A673 (cell line): Measurements from ENCODE around the gene CFAP65. TPM values are rescaled to one million over a fixed set of nuclear protein-coding genes. Genes with fewer than 3 reads are reported as not detected.

Source experiments
- BruUV-seq: library from RNA; stranded (reverse); fragments of 400-500 nt; replicated peaks from 2 replicates; lab custom pipeline; 2021; lab: Mats Ljungman, UMichigan
- CTCF ChIA-PET: fragments of 300-600 bp; sonication (Branson Sonifier 250); formaldehyde crosslinking; loops from one replicate; lab custom pipeline; 2022; ENCODE audit warnings: antibody characterized with exemption; lab: Charles Lee
- POLR2A ChIA-PET: fragments of 300-600 bp; sonication (Branson Sonifier 250); formaldehyde crosslinking; loops from one replicate; lab custom pipeline; 2022; ENCODE audit warnings: antibody characterized with exemption; ENCODE audit not compliant: low non-redundant PET; lab: Charles Lee
- DNase-seq: peaks from one replicate; pipeline ENCODE4 v3.0.0-alpha.2; 2015; ENCODE audit warnings: low spot score
- H3K27ac ChIP-seq: fragments of 200-600 bp; sonication (generic); 2 replicates; pipeline ENCODE4 v1.5.1; 2016; ENCODE audit warnings: mixed run types, low read depth, mild to moderate bottlenecking, mixed read lengths, antibody characterized with exemption, low read length; ENCODE audit not compliant: poor library complexity, severe bottlenecking
- H3K27me3 ChIP-seq: fragments of 200-600 bp; sonication (generic); replicated peaks from 2 replicates; pipeline ENCODE4 v1.6.1; 2017; ENCODE audit warnings: mixed run types, low read depth, mild to moderate bottlenecking, mixed read lengths, antibody characterized with exemption, low read length; ENCODE audit not compliant: insufficient read depth, poor library complexity
- H3K36me3 ChIP-seq: fragments of 200-600 bp; sonication (generic); 2 replicates; pipeline ENCODE4 v1.6.1; 2016; ENCODE audit warnings: mixed run types, mild to moderate bottlenecking, mixed read lengths, antibody characterized with exemption, low read length; ENCODE audit not compliant: insufficient read depth, poor library complexity, severe bottlenecking
- H3K4me1 ChIP-seq: fragments of 200-600 bp; sonication (generic); 2 replicates; pipeline ENCODE4 v1.6.1; 2017; ENCODE audit warnings: mixed run types, mild to moderate bottlenecking, mixed read lengths, antibody characterized with exemption, low read length; ENCODE audit not compliant: insufficient read depth, poor library complexity, severe bottlenecking
- H3K4me3 ChIP-seq: fragments of 200-600 bp; sonication (generic); 2 replicates; pipeline ENCODE4 v1.5.1; 2016; ENCODE audit warnings: low read depth, mixed run types, mild to moderate bottlenecking, mixed read lengths, low read length; ENCODE audit not compliant: poor library complexity, severe bottlenecking
- H3K9me3 ChIP-seq: fragments of 200-600 bp; sonication (generic); 2 replicates; pipeline ENCODE4 v1.6.1; 2016; ENCODE audit warnings: mixed run types, low read depth, mild to moderate bottlenecking, mixed read lengths, antibody characterized with exemption, low read length; ENCODE audit not compliant: poor library complexity, severe bottlenecking
- EZH2 ChIP-seq: fragments of 200-600 bp; sonication (generic); IDR thresholded peaks from 2 replicates; pipeline ENCODE4 v1.6.1; 2017; ENCODE audit warnings: borderline replicate concordance, low read depth, mild to moderate bottlenecking, mixed read lengths, antibody characterized with exemption, low read length; ENCODE audit not compliant: poor library complexity, severe bottlenecking
- intact Hi-C: fragments of 100-400 bp; cut with micrococcal nuclease; formaldehyde crosslinking; loops from one replicate; pipeline ENCODE4 v1.10.0; 2022; ENCODE audit not compliant: unreplicated experiment
- total RNA-seq: library from RNA; stranded (reverse); gene quantifications from 2 replicates; pipeline ENCODE4 v1.2.3, GENCODE V29; 2021
- TF ChIP-seq, protein P1 (sequence below): fragments of 300-800, 200-600 bp; sonication (generic); conservative IDR thresholded peaks from 2 replicates; pipeline ENCODE4 v1.5.1; 2017; ENCODE audit warnings: low read depth, mild to moderate bottlenecking, antibody characterized with exemption, low read length, moderate library complexity, mixed read lengths

Gene CFAP65
- total RNA-seq, 1 experiment from 2014 or later = 0.13 TPM

- Histone ChIP-seq H3K4me3 (no peak overlapping the region), H3K9me3 (no peaks in the 10 kb centered on the region), H3K4me1 (no peaks in the 10 kb centered on the region), H3K27ac (no peak overlapping the region), H3K27me3 (no peaks in the 10 kb centered on the region), H3K36me3 (no peaks in the 10 kb centered on the region)
- intact Hi-C loops = no loop called here
- no TSS peak for BruUV-seq
- ChIA-PET CTCF (no interaction called here), POLR2A (no interaction called here)
- TF ChIP-seq, protein P1, sequence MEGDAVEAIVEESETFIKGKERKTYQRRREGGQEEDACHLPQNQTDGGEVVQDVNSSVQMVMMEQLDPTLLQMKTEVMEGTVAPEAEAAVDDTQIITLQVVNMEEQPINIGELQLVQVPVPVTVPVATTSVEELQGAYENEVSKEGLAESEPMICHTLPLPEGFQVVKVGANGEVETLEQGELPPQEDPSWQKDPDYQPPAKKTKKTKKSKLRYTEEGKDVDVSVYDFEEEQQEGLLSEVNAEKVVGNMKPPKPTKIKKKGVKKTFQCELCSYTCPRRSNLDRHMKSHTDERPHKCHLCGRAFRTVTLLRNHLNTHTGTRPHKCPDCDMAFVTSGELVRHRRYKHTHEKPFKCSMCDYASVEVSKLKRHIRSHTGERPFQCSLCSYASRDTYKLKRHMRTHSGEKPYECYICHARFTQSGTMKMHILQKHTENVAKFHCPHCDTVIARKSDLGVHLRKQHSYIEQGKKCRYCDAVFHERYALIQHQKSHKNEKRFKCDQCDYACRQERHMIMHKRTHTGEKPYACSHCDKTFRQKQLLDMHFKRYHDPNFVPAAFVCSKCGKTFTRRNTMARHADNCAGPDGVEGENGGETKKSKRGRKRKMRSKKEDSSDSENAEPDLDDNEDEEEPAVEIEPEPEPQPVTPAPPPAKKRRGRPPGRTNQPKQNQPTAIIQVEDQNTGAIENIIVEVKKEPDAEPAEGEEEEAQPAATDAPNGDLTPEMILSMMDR = no peak
- no peak for TF ChIP-seq EZH2
- DNase-seq = no peak
These were observed 37.6 kb upstream of the CFAP65 start for GRCh38 chr2:219078951-219079350.

DNA sequence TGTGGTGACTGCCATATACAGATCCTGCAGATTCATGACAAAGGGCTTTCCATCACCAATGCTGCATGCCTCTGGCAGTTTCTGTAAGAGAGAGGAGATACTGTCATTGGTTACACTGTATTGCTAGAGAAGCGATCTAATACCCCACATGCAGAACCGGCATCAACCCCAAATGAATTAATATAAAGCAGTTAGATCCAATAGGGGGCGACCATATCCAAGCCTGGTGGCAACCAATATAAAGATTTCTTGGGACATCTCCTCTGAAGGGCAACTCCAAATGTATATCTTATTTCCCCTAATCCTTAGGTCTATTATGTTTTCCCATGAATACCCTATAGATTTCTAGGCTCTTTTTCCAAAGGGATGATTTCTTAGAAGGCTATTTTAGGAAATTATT lies 36.8 kb upstream of the CFAP65 start:
- Histone ChIP-seq H3K36me3 (no peaks in the 10 kb centered on the region), H3K27ac (no peak overlapping the region), H3K27me3 (no peaks in the 10 kb centered on the region), H3K9me3 (no peaks in the 10 kb centered on the region), H3K4me3 (no peak overlapping the region), H3K4me1 (no peaks in the 10 kb centered on the region)
- DNase-seq = no peak
- intact Hi-C loops = no loop called here
- ChIA-PET CTCF (no interaction called here), POLR2A (no interaction called here)
- TF ChIP-seq EZH2 = no peak
- TF ChIP-seq, protein P1 = peak; percentile 33; the same call in 1 of the 2 replicates
- no TSS peak for BruUV-seq

GRCh38 chr2:219076253-219076652 lies 34.9 kb upstream of the CFAP65 start:
- no TSS peak for BruUV-seq
- H3K4me1 ChIP-seq = no peaks in the 10 kb centered on the region
- POLR2A ChIA-PET = no interaction called here
- CTCF ChIA-PET = interaction anchor here (0.7 kb wide), 1 partner anchor 9 kb away, joined by 6 read pairs; no protein-coding TSS in a partner anchor
- H3K27me3 ChIP-seq = no peaks in the 10 kb centered on the region
- H3K36me3 ChIP-seq = no peaks in the 10 kb centered on the region
- H3K9me3 ChIP-seq = no peaks in the 10 kb centered on the region
- TF ChIP-seq EZH2 = no peak
- TF ChIP-seq, protein P1 = no peak
- intact Hi-C loops = no loop called here
- no peak overlapping the region for H3K27ac ChIP-seq
- no peak for DNase-seq
- no peak overlapping the region for H3K4me3 ChIP-seq
